ENCODE data around the gene HTN1.

HTN1 gene

GRCh38 chr4:70057651-70058050, 7.4 kb downstream of the HTN1 start:
- Histone ChIP-seq H3K27ac (ENCODE audit: low read length) (no peak overlapping the region), H3K9ac (ENCODE audit: low read depth, low read length) (no peak overlapping the region), H3K36me3 (ENCODE audit: insufficient read depth, low read depth, low read length) (no peaks in the 10 kb centered on the region), H3K4me3 (ENCODE audit: low read length) (no peak overlapping the region), H3K27me3 (ENCODE audit: insufficient read depth, low read length) (no peaks in the 10 kb centered on the region), H3K9me3 (ENCODE audit: insufficient read depth, low read depth, low read length) (peaks cover 4% of the 10 kb centered on the region), H3K4me1 (ENCODE audit: insufficient read depth, low read length) (no peaks in the 10 kb centered on the region)

GRCh38 chr4:70059149-70059548, 8.9 kb downstream of the HTN1 start:
- H3K9ac ChIP-seq (ENCODE audit: low read depth, low read length) = no peak overlapping the region
- no peaks in the 10 kb centered on the region for H3K27me3 ChIP-seq (ENCODE audit: insufficient read depth, low read length)
- no peaks in the 10 kb centered on the region for H3K36me3 ChIP-seq (ENCODE audit: insufficient read depth, low read depth, low read length)
- H3K4me1 ChIP-seq (ENCODE audit: insufficient read depth, low read length) = no peaks in the 10 kb centered on the region
- peaks cover 4% of the 10 kb centered on the region for H3K9me3 ChIP-seq (ENCODE audit: insufficient read depth, low read depth, low read length)
- no peak overlapping the region for H3K4me3 ChIP-seq (ENCODE audit: low read length)
- H3K27ac ChIP-seq (ENCODE audit: low read length) = no peak overlapping the region

- H3K36me3 ChIP-seq (ENCODE audit: insufficient read depth, low read depth, low read length) = no peaks in the 10 kb centered on the region
- no peak overlapping the region for H3K27ac ChIP-seq (ENCODE audit: low read length)
- no peak overlapping the region for H3K4me3 ChIP-seq (ENCODE audit: low read length)
- H3K4me1 ChIP-seq (ENCODE audit: insufficient read depth, low read length) = no peaks in the 10 kb centered on the region
- no peaks in the 10 kb centered on the region for H3K9me3 ChIP-seq (ENCODE audit: insufficient read depth, low read depth, low read length)
- no peaks in the 10 kb centered on the region for H3K27me3 ChIP-seq (ENCODE audit: insufficient read depth, low read length)
- no peak overlapping the region for H3K9ac ChIP-seq (ENCODE audit: low read depth, low read length)
Measured at GRCh38 chr4:70062000-70062399, 11.8 kb downstream of the HTN1 start.

- no peak overlapping the region for H3K4me3 ChIP-seq (ENCODE audit: low read length)
- H3K4me1 ChIP-seq (ENCODE audit: insufficient read depth, low read length) = no peaks in the 10 kb centered on the region
- H3K27ac ChIP-seq (ENCODE audit: low read length) = no peak overlapping the region
- no peaks in the 10 kb centered on the region for H3K27me3 ChIP-seq (ENCODE audit: insufficient read depth, low read length)
- H3K9me3 ChIP-seq (ENCODE audit: insufficient read depth, low read depth, low read length) = peaks cover 9% of the 10 kb centered on the region
- no peak overlapping the region for H3K9ac ChIP-seq (ENCODE audit: low read depth, low read length)
- H3K36me3 ChIP-seq (ENCODE audit: insufficient read depth, low read depth, low read length) = no peaks in the 10 kb centered on the region
Measured at GRCh38 chr4:70080205-70080604, 30.0 kb downstream of the HTN1 start.

GRCh38 chr4:70099206-70099605, 49.0 kb downstream of the HTN1 start:
- Histone ChIP-seq H3K9me3 (ENCODE audit: insufficient read depth, low read depth, low read length) (no peaks in the 10 kb centered on the region), H3K9ac (ENCODE audit: low read depth, low read length) (no peak overlapping the region), H3K27me3 (ENCODE audit: insufficient read depth, low read length) (no peaks in the 10 kb centered on the region), H3K4me3 (ENCODE audit: low read length) (no peak overlapping the region), H3K4me1 (ENCODE audit: insufficient read depth, low read length) (no peaks in the 10 kb centered on the region), H3K36me3 (ENCODE audit: insufficient read depth, low read depth, low read length) (no peaks in the 10 kb centered on the region), H3K27ac (ENCODE audit: low read length) (no peak overlapping the region)
